A549 (cell line): ENCODE results near the gene E4F1. TPM values are rescaled to one million over a fixed set of nuclear protein-coding genes. Genes with fewer than 3 reads are reported as not detected.

ENCODE experiments used
- ATAC-seq, 2 experiments: fragments of 200-7000 bp in 1 of 2; fragments of >200 bp in 1 of 2; cut with Nextera tagmentation in 1 of 2; cut with Tn5 transposase in 1 of 2; 3 replicates each; pipeline versions ENCODE4 v1.8.0 to v1.9.1; 2018 to 2020; ENCODE audit warnings: mild to moderate bottlenecking in 1 of 2, moderate library complexity in 1 of 2
- CTCF ChIA-PET: fragments of 300-600 bp; sonication (Branson Sonifier 250); formaldehyde crosslinking; extraction: SDS; loops from one replicate; lab custom pipeline; 2021; ENCODE audit warnings: antibody characterized with exemption, inconsistent platforms; lab: Yijun Ruan, JAX
- POLR2A ChIA-PET: fragments of 350-600 bp; formaldehyde crosslinking; extraction: SDS; loops from one replicate; lab custom pipeline; 2021; ENCODE audit warnings: antibody characterized with exemption, inconsistent platforms; lab: Yijun Ruan, JAX
- DNase-seq, 2 experiments: peaks; one replicate each; pipeline versions ENCODE4 v3.0.0 to v3.0.0-alpha.2; 2011 to 2016; ENCODE audit warnings: low read depth in 1 of 2, low spot score in 1 of 2
- FAIRE-seq: peaks from 2 replicates; lab custom pipeline; 2011; peaks lifted over from hg19 to GRCh38; lab: Jason Lieb, UNC
- H3K27ac ChIP-seq, 2 experiments: fragments of >200 bp; sonication (Bioruptor Twin); formaldehyde crosslinking; 3 replicates each; pipeline ENCODE4 v1.5.1; 2016 to 2017
- H3K4me1 ChIP-seq: fragments of >200 bp; sonication (Bioruptor Twin); formaldehyde crosslinking; 3 replicates; pipeline ENCODE4 v1.6.1; 2016
- H3K4me2 ChIP-seq: fragments of >200 bp; sonication (Bioruptor Twin); formaldehyde crosslinking; 3 replicates; pipeline ENCODE4 v1.6.1; 2016
- H3K4me3 ChIP-seq: fragments of >200 bp; sonication (Bioruptor Twin); formaldehyde crosslinking; 3 replicates; pipeline ENCODE4 v1.5.1; 2016
- H3K9me3 ChIP-seq: fragments of >200 bp; sonication (Bioruptor Twin); formaldehyde crosslinking; 3 replicates; pipeline ENCODE4 v1.6.1; 2016
- BCL3 ChIP-seq: fragments of >200 bp; sonication (Bioruptor Twin); formaldehyde crosslinking; IDR thresholded peaks from 3 replicates; pipeline ENCODE4 v1.6.1; 2016
- CBX2 ChIP-seq: fragments of 200-600 bp; sonication (generic); IDR thresholded peaks from 2 replicates; pipeline ENCODE4 v1.6.1; 2016; ENCODE audit warnings: low read depth, mild to moderate bottlenecking, borderline replicate concordance
- CEBPB ChIP-seq, 2 experiments: fragments of >200 bp in 1 of 2; sonication (Bioruptor Twin) in 1 of 2; formaldehyde crosslinking in 1 of 2; IDR thresholded peaks; 2 replicates each; pipeline ENCODE4 v1.6.1; 2012 to 2016
- CHD2 ChIP-seq: fragments of 150-350 bp; IDR thresholded peaks from 2 replicates; pipeline ENCODE4 v1.6.1; 2014; ENCODE audit warnings: low read length; ENCODE audit not compliant: partially characterized antibody
- EHMT2 ChIP-seq: fragments of 200-600 bp; sonication (generic); IDR thresholded peaks from 2 replicates; pipeline ENCODE4 v1.6.1; 2016; ENCODE audit warnings: antibody characterized with exemption, low read depth, mild to moderate bottlenecking, moderate library complexity
- HEYL ChIP-seq: fragments of 250-450 bp; sonication (Bioruptor Pico); IDR thresholded peaks from 2 replicates; pipeline ENCODE4 v1.8.0; 2021; ENCODE audit warnings: mild to moderate bottlenecking, moderate library complexity
- HMGXB4 ChIP-seq: fragments of 250-450 bp; sonication (Bioruptor Pico); IDR thresholded peaks from 2 replicates; pipeline ENCODE4 v1.5.0; 2021; ENCODE audit warnings: mild to moderate bottlenecking, moderate library complexity, borderline replicate concordance
- HOXA7 ChIP-seq: fragments of 250-450 bp; sonication (Bioruptor Pico); IDR thresholded peaks from 2 replicates; pipeline ENCODE4 v1.5.0; 2020; ENCODE audit warnings: mild to moderate bottlenecking, moderate library complexity
- HOXB13 ChIP-seq: fragments of 250-450 bp; sonication (Bioruptor Pico); IDR thresholded peaks from 2 replicates; pipeline ENCODE4 v1.5.0; 2020; ENCODE audit warnings: low read depth, mild to moderate bottlenecking, moderate library complexity
- JUN ChIP-seq, 2 experiments: fragments of >200 bp; sonication (Bioruptor Twin); formaldehyde crosslinking; IDR thresholded peaks; 2 replicates in 1 of 2; 3 replicates in 1 of 2; pipeline ENCODE4 v1.6.1; 2016 to 2017
- JUNB ChIP-seq: fragments of >200 bp; sonication (Bioruptor Twin); formaldehyde crosslinking; IDR thresholded peaks from 2 replicates; pipeline ENCODE4 v1.6.1; 2016
- MAFK ChIP-seq: fragments of 450-650 bp; IDR thresholded peaks from 2 replicates; pipeline ENCODE4 v1.6.1; 2014; ENCODE audit not compliant: partially characterized antibody
- MAX ChIP-seq: IDR thresholded peaks from 2 replicates; pipeline ENCODE4 v1.6.1; 2012
- MAZ ChIP-seq: fragments of 150-350 bp; IDR thresholded peaks from 2 replicates; pipeline ENCODE4 v1.6.1; 2014; ENCODE audit warnings: antibody characterized with exemption, low read depth, low read length, borderline replicate concordance
- NPAS2 ChIP-seq: fragments of 250-450 bp; sonication (Bioruptor Pico); IDR thresholded peaks from 2 replicates; pipeline ENCODE4 v1.8.0; 2022; ENCODE audit warnings: mild to moderate bottlenecking, moderate library complexity, borderline replicate concordance
- PHF8 ChIP-seq: fragments of 200-600 bp; sonication (generic); IDR thresholded peaks from 2 replicates; pipeline ENCODE4 v1.6.1; 2016; ENCODE audit warnings: low read depth, mild to moderate bottlenecking, antibody characterized with exemption, moderate library complexity, borderline replicate concordance
- RAD21 ChIP-seq, 2 experiments: fragments of >200 bp in 1 of 2; sonication (Bioruptor Twin) in 1 of 2; formaldehyde crosslinking in 1 of 2; IDR thresholded peaks in 1 of 2; conservative IDR thresholded peaks in 1 of 2; 2 replicates in 1 of 2; 3 replicates in 1 of 2; pipeline ENCODE4 v1.6.1; 2012 to 2018; ENCODE audit warnings: inconsistent platforms in 1 of 2
- SMC3 ChIP-seq: fragments of >200 bp; sonication (Bioruptor Twin); formaldehyde crosslinking; IDR thresholded peaks from 3 replicates; pipeline ENCODE4 v1.6.1; 2018; ENCODE audit warnings: inconsistent platforms
- SREBF2 ChIP-seq: fragments of 450-650 bp; IDR thresholded peaks from 2 replicates; pipeline ENCODE4 v1.6.1; 2014; ENCODE audit warnings: mild to moderate bottlenecking, moderate library complexity
- TFCP2L1 ChIP-seq: fragments of 250-450 bp; sonication (Bioruptor Pico); IDR thresholded peaks from 2 replicates; pipeline ENCODE4 v1.5.0; 2021; ENCODE audit warnings: mild to moderate bottlenecking
- TP53 ChIP-seq: fragments of 250-450 bp; sonication (Bioruptor Pico); IDR thresholded peaks from 2 replicates; pipeline ENCODE4 v1.5.0; 2021; ENCODE audit warnings: mild to moderate bottlenecking, moderate library complexity
- ZFP36 ChIP-seq: fragments of 450-650 bp; IDR thresholded peaks from 2 replicates; pipeline ENCODE4 v1.6.1; 2014; ENCODE audit warnings: borderline replicate concordance; ENCODE audit not compliant: partially characterized antibody
- ZSCAN20 ChIP-seq: fragments of 250-450 bp; sonication (Bioruptor Pico); IDR thresholded peaks from 2 replicates; pipeline ENCODE4 v1.8.0; 2022; ENCODE audit warnings: mild to moderate bottlenecking, moderate library complexity
- WGBS: methylation state at CpG from one replicate; pipeline ENCODE4 v1.1.6; 2017; ENCODE audit errors: missing lambda C conversion rate; 5-methylcytosine and 5-hydroxymethylcytosine counted together
- polyA plus RNA-seq, 4 experiments: library from polyadenylated mRNA; depleted of rRNA in 3 of 4; stranded (reverse); fragments of >200 nt; fragmentation: RNase III in 1 of 4; extraction: RNeasy Plus Mini Kit Qiagen cat#74134 plus additional on column Dnase treatment in 1 of 4; gene quantifications; 2 replicates in 3 of 4; 3 replicates in 1 of 4; pipeline ENCODE4 v1.2.3, GENCODE V29; 2011 to 2017

E4F1 gene
- polyA plus RNA-seq, 2 of the 4 experiments (the other 2 are of a cell fraction): 10.4 to 23.3 TPM

- TF ChIP-seq SREBF2: no peak
- peak in 1 of 2 experiments; percentile 3; a peak in 1 of 5 replicates for TF ChIP-seq JUN (IDR thresholded peaks at IDR 0.05)
- TF ChIP-seq, all 56 proteins: peak for 1
- Histone ChIP-seq H3K4me1 (no peaks in the 10 kb centered on the region), H3K4me2 (no peak overlapping the region), H3K27ac (no peak overlapping the region), H3K9me3 (no peaks in the 10 kb centered on the region), H3K4me3 (no peak overlapping the region)
- CTCF ChIA-PET: interaction anchor here (0.7 to 1.2 kb wide), 2 partner anchors 22 to 42 kb away, joined by 3 read pairs; no protein-coding TSS in a partner anchor
- 90% methylated on average over 10 of the region's 40 CpGs for WGBS
- POLR2A ChIA-PET: interaction anchor here (0.9 kb wide), 1 partner anchor 11 kb away, joined by 3 read pairs; no protein-coding TSS in a partner anchor
- no peak for FAIRE-seq
- DNase-seq: no peak
- ATAC-seq: no peak
Measured at GRCh38 chr16:2237102-2237482, 13.7 kb downstream of the E4F1 start.

GRCh38 chr16:2237493-2238149, 14.2 kb downstream of the E4F1 start:
- TF ChIP-seq CHD2: no peak
- no peak for TF ChIP-seq RAD21 (conservative IDR thresholded peaks at IDR 0.05 in 1 of 2, IDR thresholded peaks at IDR 0.05 in 1 of 2)
- DNase-seq (no peak), FAIRE-seq (no peak), ATAC-seq (no peak; a peak in 1 of 6 replicates)
- no peaks in the 10 kb centered on the region for H3K9me3 ChIP-seq
- no peak overlapping the region for H3K27ac ChIP-seq
- no peak overlapping the region for H3K4me3 ChIP-seq
- WGBS: 97% methylated on average over 20 of the region's 65 CpGs
- no peaks in the 10 kb centered on the region for H3K4me1 ChIP-seq
- CTCF ChIA-PET: interaction anchor here (0.7 to 1.5 kb wide), 3 partner anchors 21 to 42 kb away, joined by 3 read pairs; no protein-coding TSS in a partner anchor
- POLR2A ChIA-PET: interaction anchor here (0.7 to 0.9 kb wide), 2 partner anchors 12 to 15 kb away, joined by 3 read pairs; no protein-coding TSS in a partner anchor
- no peak overlapping the region for H3K4me2 ChIP-seq

GRCh38 chr16:2238150-2238837, 14.9 kb downstream of the E4F1 start:
- no peaks in the 10 kb centered on the region for H3K4me1 ChIP-seq
- no peak for TF ChIP-seq HOXA7 (CRISPR knock-in tag)
- DNase-seq: no peak
- no peak overlapping the region for H3K4me3 ChIP-seq
- ATAC-seq: peak; percentile 3 to 7; a peak in 4 of 6 replicates
- no peak for FAIRE-seq
- H3K9me3 ChIP-seq: no peaks in the 10 kb centered on the region
- WGBS: 83% methylated on average over 10 of the region's 18 CpGs
- ChIA-PET POLR2A (interaction anchor here (0.6 to 1.2 kb wide), 5 partner anchors 12 to 262 kb away, joined by 3 read pairs; partner anchors contain the start of genes ECI1 and TRAF7), CTCF (interaction anchor here (0.7 to 1.5 kb wide), 4 partner anchors 13 to 263 kb away, joined by 3 to 8 read pairs (median 4); partner anchors contain the start of gene ECI1)
- H3K4me2 ChIP-seq: no peak overlapping the region
- no peak overlapping the region for H3K27ac ChIP-seq

- Histone ChIP-seq H3K4me2 (no peak overlapping the region), H3K27ac (no peak overlapping the region), H3K9me3 (no peaks in the 10 kb centered on the region), H3K4me1 (no peaks in the 10 kb centered on the region), H3K4me3 (no peak overlapping the region)
- ChIA-PET CTCF (interaction anchor here (0.6 to 1.5 kb wide), 5 partner anchors 13 to 263 kb away, joined by 3 to 8 read pairs (median 3); partner anchors contain the start of gene ECI1), POLR2A (interaction anchor here (1.0 to 1.2 kb wide), 2 partner anchors 12 to 84 kb away, joined by 3 read pairs; partner anchors contain the start of genes ECI1 and TRAF7)
- DNase-seq: no peak
- WGBS: 81% methylated on average over 8 of the region's 15 CpGs
- ATAC-seq: peak; percentile 8 to 9; a peak in 4 of 6 replicates
- FAIRE-seq: no peak
- TF ChIP-seq JUNB: no peak
- no peak for TF ChIP-seq TP53 (CRISPR knock-in tag)
- no peak for TF ChIP-seq PHF8
- TF ChIP-seq HMGXB4 (CRISPR knock-in tag): no peak
- TF ChIP-seq HEYL (CRISPR knock-in tag): no peak
- no peak for TF ChIP-seq SMC3
- TF ChIP-seq BCL3: no peak
- TF ChIP-seq JUN (IDR thresholded peaks at IDR 0.05): no peak; a peak in 1 of 5 replicates
- TF ChIP-seq HOXB13 (CRISPR knock-in tag): no peak
- TF ChIP-seq NPAS2 (CRISPR knock-in tag): no peak
- TF ChIP-seq EHMT2: no peak
- TF ChIP-seq CEBPB (IDR thresholded peaks at IDR 0.05): no peak
- TF ChIP-seq TFCP2L1 (CRISPR knock-in tag): no peak
- no peak for TF ChIP-seq MAX
- no peak for TF ChIP-seq MAZ
- TF ChIP-seq MAFK: no peak
- TF ChIP-seq CBX2: no peak
- TF ChIP-seq ZSCAN20: no peak
- TF ChIP-seq ZFP36: no peak
Measured at GRCh38 chr16:2238838-2239675, 15.7 kb downstream of the E4F1 start.
